GM19025 (cell line): ENCODE measurements around the gene CAPN2.

Experiments
- ATAC-seq: cut with Tn5 transposase; IDR thresholded peaks from one replicate; pipeline ENCODE4 v1.9.1; 2021; ENCODE audit warnings: mild to moderate bottlenecking, low read depth, moderate library complexity; ENCODE audit not compliant: unreplicated experiment

Gene CAPN2

GRCh38 chr1:223715604-223716172 is 3.3 kb downstream of the CAPN2 start:
- ATAC-seq: no peak

- peak; percentile 37 for ATAC-seq
Observed at GRCh38 chr1:223716302-223716862, 4.0 kb downstream of the CAPN2 start.

GRCh38 chr1:223717123-223717522 is 4.8 kb downstream of the CAPN2 start:
- no peak for ATAC-seq

GRCh38 chr1:223717695-223718363 is 5.5 kb downstream of the CAPN2 start:
- ATAC-seq: no peak

- no peak for ATAC-seq
Observed at GRCh38 chr1:223718850-223719249, 6.5 kb downstream of the CAPN2 start.

- no peak for ATAC-seq
Observed at GRCh38 chr1:223720971-223721591, 8.7 kb downstream of the CAPN2 start.

GRCh38 chr1:223721658-223722607 is 9.6 kb downstream of the CAPN2 start:
- no peak for ATAC-seq

GRCh38 chr1:223723351-223723904 is 11.1 kb downstream of the CAPN2 start:
- ATAC-seq: no peak

GRCh38 chr1:223724376-223724775 is 12.0 kb downstream of the CAPN2 start:
- no peak for ATAC-seq

GRCh38 chr1:223725578-223725977 is 13.2 kb downstream of the CAPN2 start:
- no peak for ATAC-seq

GRCh38 chr1:223726380-223727001 is 14.2 kb downstream of the CAPN2 start:
- ATAC-seq: peak; percentile 98

GRCh38 chr1:223727541-223727940 is 15.2 kb downstream of the CAPN2 start:
- ATAC-seq: no peak

- no peak for ATAC-seq
Observed at GRCh38 chr1:223729906-223730305, 17.6 kb downstream of the CAPN2 start.

GRCh38 chr1:223730479-223731132 is 18.3 kb downstream of the CAPN2 start:
- no peak for ATAC-seq

- ATAC-seq: no peak
Observed at GRCh38 chr1:223731133-223731770, 18.9 kb downstream of the CAPN2 start.

GRCh38 chr1:223732993-223733798 is 20.9 kb downstream of the CAPN2 start:
- no peak for ATAC-seq

- ATAC-seq: no peak
Observed at GRCh38 chr1:223733898-223734852, 21.8 kb downstream of the CAPN2 start.
